HepG2 (cell line): ENCODE data around the gene MSI2. TPM values are rescaled to one million over a fixed set of nuclear protein-coding genes. Genes with fewer than 3 reads are reported as not detected.
A peak's percentile ranks its signal among the peaks of the same experiment; 100 is the strongest.

ENCODE experiments used
- ATAC-seq: fragments of 200-7000 bp; cut with Tn5 transposase; 3 replicates; pipeline ENCODE4 v1.9.1; 2020; ENCODE audit warnings: mild to moderate bottlenecking, moderate library complexity
- BruUV-seq: library from RNA; stranded (reverse); fragments of 400-500 nt; replicated peaks from 2 replicates; lab custom pipeline; 2021; lab: Mats Ljungman, UMichigan
- CTCF ChIA-PET: fragments of 300-600 bp; formaldehyde crosslinking; extraction: SDS; loops from one replicate; lab custom pipeline; 2021; ENCODE audit warnings: low total read pairs, inconsistent platforms, low intra/inter-chr PET ratio; lab: Yijun Ruan, JAX
- POLR2A ChIA-PET: fragments of 350-600 bp; sonication (Branson Sonifier 250); formaldehyde crosslinking; loops from one replicate; lab custom pipeline; 2020; ENCODE audit warnings: antibody characterized with exemption, inconsistent platforms; lab: Yijun Ruan, JAX
- DNase-seq: peaks from one replicate; pipeline ENCODE4 v3.0.0-alpha.2; 2015; ENCODE audit warnings: low spot score
- FAIRE-seq: peaks from 3 replicates; lab custom pipeline; 2011; peaks lifted over from hg19 to GRCh38; lab: Jason Lieb, UNC
- H2AFZ ChIP-seq: one replicate; pipeline ENCODE4 v1.6.1; 2011; ENCODE audit warnings: low read length, inconsistent platforms
- H3K27ac ChIP-seq: fragments of 300-600 bp; 3 replicates; pipeline ENCODE4 v1.8.0; 2011; ENCODE audit warnings: mixed run types, mild to moderate bottlenecking, mixed read lengths, low read length, inconsistent platforms; ENCODE audit not compliant: insufficient read depth; ENCODE audit errors: extremely low read length
- H3K27me3 ChIP-seq, 2 experiments: fragments of 200-600 bp in 1 of 2; 2 replicates in 1 of 2; 3 replicates in 1 of 2; pipeline versions ENCODE4 v1.6.0 to v1.8.0; 2011; ENCODE audit warnings: low read length in 2 of 2, mild to moderate bottlenecking in 2 of 2, moderate library complexity in 2 of 2, inconsistent platforms in 1 of 2; ENCODE audit not compliant: insufficient read depth in 2 of 2, control insufficient read depth in 1 of 2
- H3K36me3 ChIP-seq, 2 experiments: fragments of 200-600 bp in 1 of 2; replicated peaks in 1 of 2; 2 replicates in 1 of 2; 3 replicates in 1 of 2; pipeline versions ENCODE4 v1.5.1 to v1.8.0; 2011; ENCODE audit warnings: low read length in 2 of 2, inconsistent platforms in 1 of 2; ENCODE audit not compliant: insufficient read depth in 2 of 2, control insufficient read depth in 1 of 2
- H3K4me1 ChIP-seq: 2 replicates; pipeline ENCODE4 v1.5.1; 2012; ENCODE audit warnings: low read length, inconsistent platforms; ENCODE audit not compliant: insufficient read depth
- H3K4me2 ChIP-seq: 2 replicates; pipeline ENCODE4 v1.6.0; 2011; ENCODE audit warnings: low read depth, low read length, inconsistent platforms
- H3K4me3 ChIP-seq, 3 experiments: fragments of 200-600 bp in 1 of 3; sonication (generic), shearing (Covaris generic) in 1 of 3; replicated peaks in 1 of 3; 2 replicates each; pipeline ENCODE4 v1.5.1; 2011 to 2016; ENCODE audit warnings: low read length in 3 of 3, inconsistent platforms in 2 of 3, low read depth in 2 of 3, mild to moderate bottlenecking in 2 of 3, control low read depth in 1 of 3, mixed read lengths in 1 of 3; ENCODE audit not compliant: insufficient read depth in 1 of 3
- H3K79me2 ChIP-seq: one replicate; pipeline ENCODE4 v1.6.1; 2011; ENCODE audit warnings: low read length, inconsistent platforms; ENCODE audit not compliant: insufficient read depth
- H3K9ac ChIP-seq: 2 replicates; pipeline ENCODE4 v1.6.0; 2011; ENCODE audit warnings: mild to moderate bottlenecking, low read depth, low read length, inconsistent platforms; ENCODE audit not compliant: insufficient read depth
- H3K9me3 ChIP-seq: 2 replicates; pipeline ENCODE4 v1.5.1; 2012; ENCODE audit warnings: mild to moderate bottlenecking, low read length
- H4K20me1 ChIP-seq: 2 replicates; pipeline ENCODE4 v1.6.0; 2011; ENCODE audit warnings: inconsistent platforms, mild to moderate bottlenecking, low read length, moderate library complexity; ENCODE audit not compliant: insufficient read depth
- BCL6 ChIP-seq: IDR thresholded peaks from 2 replicates; pipeline ENCODE4 v1.6.1; 2016; ENCODE audit warnings: missing genetic modification reagents, missing compliant biosample characterization
- FIP1L1 ChIP-seq: fragments of 200-400 bp; formaldehyde crosslinking; IDR thresholded peaks from 2 replicates; pipeline ENCODE4 v1.6.1; 2018; ENCODE audit warnings: low read depth, mild to moderate bottlenecking, low read length, moderate library complexity, borderline replicate concordance; ENCODE audit not compliant: insufficient read depth
- NFIB ChIP-seq: sonication (generic); formaldehyde crosslinking; IDR thresholded peaks from 2 replicates; pipeline ENCODE4 v1.9.0; 2021; ENCODE audit warnings: missing genetic modification reagents, mild to moderate bottlenecking, borderline replicate concordance
- POLR2A ChIP-seq, 2 experiments: IDR thresholded peaks; 2 replicates each; pipeline ENCODE4 v1.6.1; 2011; ENCODE audit warnings: low read depth in 2 of 2, low read length in 2 of 2, mild to moderate bottlenecking in 1 of 2, moderate library complexity in 1 of 2; ENCODE audit not compliant: insufficient read depth in 1 of 2
- RAD51 ChIP-seq: fragments of 450-650 bp; IDR thresholded peaks from 2 replicates; pipeline ENCODE4 v1.6.1; 2016; ENCODE audit warnings: borderline replicate concordance
- RNF2 ChIP-seq: fragments of 450-650 bp; conservative IDR thresholded peaks from 2 replicates; pipeline ENCODE4 v1.6.1; 2016; ENCODE audit warnings: low read depth
- SNAI1 ChIP-seq: sonication (generic); formaldehyde crosslinking; IDR thresholded peaks from 2 replicates; pipeline ENCODE4 v1.5.0; 2020; ENCODE audit warnings: mild to moderate bottlenecking, missing genetic modification reagents, borderline replicate concordance
- ZNF256 ChIP-seq: sonication (generic); formaldehyde crosslinking; conservative IDR thresholded peaks from 2 replicates; pipeline ENCODE4 v1.4.0; 2020; ENCODE audit warnings: missing genetic modification reagents
- ZNF616 ChIP-seq: sonication (generic); formaldehyde crosslinking; IDR thresholded peaks from 2 replicates; pipeline ENCODE4 v1.5.0; 2020; ENCODE audit warnings: low read depth, mild to moderate bottlenecking, missing genetic modification reagents
- ZNF629 ChIP-seq: sonication (generic); formaldehyde crosslinking; conservative IDR thresholded peaks from 2 replicates; pipeline ENCODE4 v1.5.0; 2020; ENCODE audit warnings: missing genetic modification reagents
- ZNF775 ChIP-seq: sonication (generic); formaldehyde crosslinking; IDR thresholded peaks from 2 replicates; pipeline ENCODE4 v1.4.0; 2020; ENCODE audit warnings: missing genetic modification reagents, mild to moderate bottlenecking, moderate library complexity, borderline replicate concordance
- ZSCAN29 ChIP-seq: sonication (generic); formaldehyde crosslinking; conservative IDR thresholded peaks from 2 replicates; pipeline ENCODE4 v1.4.0; 2020; ENCODE audit warnings: mild to moderate bottlenecking, missing genetic modification reagents
- ZUFSP ChIP-seq: sonication (generic); formaldehyde crosslinking; IDR thresholded peaks from 2 replicates; pipeline ENCODE4 v1.9.0; 2021; ENCODE audit warnings: missing genetic modification reagents, mild to moderate bottlenecking, borderline replicate concordance
- ZXDC ChIP-seq: sonication (generic); formaldehyde crosslinking; IDR thresholded peaks from 2 replicates; pipeline ENCODE4 v1.5.0; 2020; ENCODE audit warnings: mild to moderate bottlenecking, missing genetic modification reagents
- WGBS: methylation state at CpG from one replicate; pipeline ENCODE4 v1.1.6; 2017; ENCODE audit warnings: low lambda C conversion rate; 5-methylcytosine and 5-hydroxymethylcytosine counted together
- in situ Hi-C: cut with HindIII; loops from 2 replicates; pipeline ENCODE4 v1.10.0; 2017; ENCODE audit warnings: low pct_unique_long_range_greater_than_20kb; ENCODE audit not compliant: extremely low pct_ligation_motif_present
- intact Hi-C: fragments of 100-400 bp; cut with micrococcal nuclease; formaldehyde crosslinking; loops from one replicate; pipeline ENCODE4 v1.10.0; 2022; ENCODE audit not compliant: unreplicated experiment
- polyA plus RNA-seq, 8 experiments: library from polyadenylated mRNA; depleted of rRNA in 3 of 8; stranded (reverse) in 7 of 8; unstranded in 1 of 8; fragments of >200 nt; fragmentation: Illumina TruSeq in 4 of 8; extraction: Trizol in 4 of 8; gene quantifications; 2 replicates each; pipeline versions ENCODE4 v1.2.1 to v1.2.3, GENCODE V29; 2011 to 2016; ENCODE audit warnings: low read depth in 4 of 8, missing spikeins in 1 of 8, mixed read lengths in 1 of 8; ENCODE audit not compliant: insufficient read depth in 1 of 8
- total RNA-seq, 5 experiments: library from RNA; depleted of rRNA; stranded (reverse); fragments of >200 nt; fragmentation: Illumina TruSeq; extraction: Trizol; gene quantifications; 2 replicates each; pipeline ENCODE4 v1.2.3, GENCODE V29; 2016; ENCODE audit warnings: low read depth in 1 of 5

MSI2 gene
- total and polyA plus RNA-seq, 2 of the 13 experiments (the other 11 are each of a cell fraction or from before 2014, with no cell fraction given) = 77.5 to 78.4 TPM

- H3K9ac ChIP-seq = no peak overlapping the region
- ATAC-seq (no peak), FAIRE-seq (no peak), DNase-seq (no peak)
- H3K9me3 ChIP-seq = peaks cover 6% of the 10 kb centered on the region; the same call in 1 of the 2 replicates
- peaks cover 10 to 11% of the 10 kb centered on the region in 2 experiments for H3K36me3 ChIP-seq
- no TSS peak for BruUV-seq
- no peaks in the 10 kb centered on the region for H4K20me1 ChIP-seq
- TF ChIP-seq SNAI1 (no peak), ZNF616 (no peak), ZNF629 (CRISPR knock-in tag) (peak; percentile 73), ZXDC (no peak)
- H3K4me1 ChIP-seq = peaks cover 21% of the 10 kb centered on the region
- 92% methylated on average over 2 of the region's 2 CpGs for WGBS
- intact Hi-C loops = no loop called here
- no peak overlapping the region for H3K4me2 ChIP-seq
- H3K79me2 ChIP-seq = peaks cover 26% of the 10 kb centered on the region
- H3K27me3 ChIP-seq = no peaks in the 10 kb centered on the region
- no peak overlapping the region for H3K27ac ChIP-seq
- no peak overlapping the region for H2AFZ ChIP-seq
- in situ Hi-C loops = no loop called here
- ChIA-PET POLR2A (no interaction called here), CTCF (no interaction called here)
- H3K4me3 ChIP-seq = no peak overlapping the region
Measured at GRCh38 chr17:57395721-57396321, 139.5 kb downstream of the MSI2 start.

- H3K27me3 ChIP-seq = no peaks in the 10 kb centered on the region
- BruUV-seq = no TSS peak
- ChIA-PET CTCF (no interaction called here), POLR2A (no interaction called here)
- ATAC-seq (no peak), FAIRE-seq (no peak), DNase-seq (no peak)
- H3K4me3 ChIP-seq = no peak overlapping the region
- no peak overlapping the region for H3K4me2 ChIP-seq
- no peak overlapping the region for H2AFZ ChIP-seq
- H3K9me3 ChIP-seq = peaks cover 6% of the 10 kb centered on the region; the same call in 1 of the 2 replicates
- no peaks in the 10 kb centered on the region for H4K20me1 ChIP-seq
- intact Hi-C loops = no loop called here
- no peak overlapping the region for H3K27ac ChIP-seq
- H3K9ac ChIP-seq = no peak overlapping the region
- 93% methylated on average over 8 of the region's 8 CpGs for WGBS
- H3K79me2 ChIP-seq = peaks cover 24% of the 10 kb centered on the region
- H3K36me3 ChIP-seq = peaks cover 14 to 16% of the 10 kb centered on the region in 2 experiments
- peaks cover 21% of the 10 kb centered on the region for H3K4me1 ChIP-seq
- in situ Hi-C loops = no loop called here
- TF ChIP-seq POLR2A (IDR thresholded peaks at IDR 0.05; ENCODE audit: insufficient read depth in 1 of 2, low read depth in 2 of 2, low read length in 2 of 2) = no peak
- TF ChIP-seq ZSCAN29 = no peak
- TF ChIP-seq BCL6 (CRISPR knock-in tag) = no peak
- no peak for TF ChIP-seq NFIB (CRISPR knock-in tag)
- TF ChIP-seq ZUFSP (CRISPR knock-in tag) = no peak
- no peak for TF ChIP-seq RAD51
- no peak for TF ChIP-seq ZNF256 (CRISPR knock-in tag)
- TF ChIP-seq FIP1L1 = no peak
- TF ChIP-seq RNF2 = no peak
- TF ChIP-seq ZNF775 (CRISPR knock-in tag) = no peak
Measured at GRCh38 chr17:57396511-57396921, 140.2 kb downstream of the MSI2 start.
